ENCODE measurements around the gene CPZ.

Gene CPZ

DNA sequence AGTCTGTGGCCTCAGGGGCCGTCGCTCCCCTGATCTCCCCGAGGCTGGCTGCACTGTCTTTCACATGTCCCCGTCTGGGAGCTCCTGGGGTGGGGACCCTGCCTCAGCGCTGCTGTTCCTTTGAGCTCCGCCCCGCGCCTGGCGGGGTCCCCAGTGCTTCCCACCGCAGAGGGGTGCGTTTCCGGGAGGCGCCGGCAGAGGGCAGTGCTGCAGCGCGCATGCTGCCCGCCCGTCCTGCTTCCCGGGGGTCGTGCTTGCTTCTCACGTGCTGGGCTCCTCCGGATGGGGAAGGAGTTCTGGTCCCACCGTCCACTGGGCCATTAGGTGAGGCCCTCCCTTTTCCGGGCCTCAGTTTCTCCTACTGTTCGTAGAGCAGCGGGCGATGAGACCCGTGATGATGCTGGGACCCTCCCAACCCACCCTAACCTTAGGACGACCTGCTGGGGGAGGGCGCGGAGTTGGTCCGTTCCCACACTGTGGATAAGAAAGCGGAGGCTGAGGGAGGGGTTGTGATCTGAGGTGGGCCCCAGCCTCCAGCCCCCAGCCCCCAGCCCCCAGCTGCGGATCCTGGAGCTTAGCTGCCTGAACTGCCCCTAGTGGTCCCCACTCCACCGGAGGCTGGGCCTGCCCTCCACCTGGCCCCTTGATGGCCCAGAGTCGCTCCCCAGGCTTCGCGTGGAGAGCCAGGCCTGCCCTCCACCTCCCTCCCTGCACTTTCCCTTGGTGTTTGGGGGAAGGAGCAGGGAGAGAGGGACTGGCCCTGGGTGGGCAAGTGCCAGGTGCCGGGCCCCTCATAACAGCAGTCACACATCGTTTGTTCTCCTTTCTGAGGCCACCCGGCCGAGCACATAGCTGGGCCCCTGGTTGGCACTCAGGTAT lies 15.3 kb downstream of the CPZ start (continued):
- TF ChIP-seq, protein P1, sequence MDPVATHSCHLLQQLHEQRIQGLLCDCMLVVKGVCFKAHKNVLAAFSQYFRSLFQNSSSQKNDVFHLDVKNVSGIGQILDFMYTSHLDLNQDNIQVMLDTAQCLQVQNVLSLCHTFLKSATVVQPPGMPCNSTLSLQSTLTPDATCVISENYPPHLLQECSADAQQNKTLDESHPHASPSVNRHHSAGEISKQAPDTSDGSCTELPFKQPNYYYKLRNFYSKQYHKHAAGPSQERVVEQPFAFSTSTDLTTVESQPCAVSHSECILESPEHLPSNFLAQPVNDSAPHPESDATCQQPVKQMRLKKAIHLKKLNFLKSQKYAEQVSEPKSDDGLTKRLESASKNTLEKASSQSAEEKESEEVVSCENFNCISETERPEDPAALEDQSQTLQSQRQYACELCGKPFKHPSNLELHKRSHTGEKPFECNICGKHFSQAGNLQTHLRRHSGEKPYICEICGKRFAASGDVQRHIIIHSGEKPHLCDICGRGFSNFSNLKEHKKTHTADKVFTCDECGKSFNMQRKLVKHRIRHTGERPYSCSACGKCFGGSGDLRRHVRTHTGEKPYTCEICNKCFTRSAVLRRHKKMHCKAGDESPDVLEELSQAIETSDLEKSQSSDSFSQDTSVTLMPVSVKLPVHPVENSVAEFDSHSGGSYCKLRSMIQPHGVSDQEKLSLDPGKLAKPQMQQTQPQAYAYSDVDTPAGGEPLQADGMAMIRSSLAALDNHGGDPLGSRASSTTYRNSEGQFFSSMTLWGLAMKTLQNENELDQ (tag by site-specific recombination; IDR thresholded peaks at IDR 0.05; ENCODE audit: low read depth): no peak
- no peak for TF ChIP-seq ZNF433 (tag by site-specific recombination; IDR thresholded peaks at IDR 0.05; ENCODE audit: low read depth)
- no peak for TF ChIP-seq ZNF248 (tag by site-specific recombination; IDR thresholded peaks at IDR 0.05)
- TF ChIP-seq ZNF610 (tag by site-specific recombination; IDR thresholded peaks at IDR 0.05; ENCODE audit: borderline replicate concordance): no peak
- TF ChIP-seq, protein P2, sequence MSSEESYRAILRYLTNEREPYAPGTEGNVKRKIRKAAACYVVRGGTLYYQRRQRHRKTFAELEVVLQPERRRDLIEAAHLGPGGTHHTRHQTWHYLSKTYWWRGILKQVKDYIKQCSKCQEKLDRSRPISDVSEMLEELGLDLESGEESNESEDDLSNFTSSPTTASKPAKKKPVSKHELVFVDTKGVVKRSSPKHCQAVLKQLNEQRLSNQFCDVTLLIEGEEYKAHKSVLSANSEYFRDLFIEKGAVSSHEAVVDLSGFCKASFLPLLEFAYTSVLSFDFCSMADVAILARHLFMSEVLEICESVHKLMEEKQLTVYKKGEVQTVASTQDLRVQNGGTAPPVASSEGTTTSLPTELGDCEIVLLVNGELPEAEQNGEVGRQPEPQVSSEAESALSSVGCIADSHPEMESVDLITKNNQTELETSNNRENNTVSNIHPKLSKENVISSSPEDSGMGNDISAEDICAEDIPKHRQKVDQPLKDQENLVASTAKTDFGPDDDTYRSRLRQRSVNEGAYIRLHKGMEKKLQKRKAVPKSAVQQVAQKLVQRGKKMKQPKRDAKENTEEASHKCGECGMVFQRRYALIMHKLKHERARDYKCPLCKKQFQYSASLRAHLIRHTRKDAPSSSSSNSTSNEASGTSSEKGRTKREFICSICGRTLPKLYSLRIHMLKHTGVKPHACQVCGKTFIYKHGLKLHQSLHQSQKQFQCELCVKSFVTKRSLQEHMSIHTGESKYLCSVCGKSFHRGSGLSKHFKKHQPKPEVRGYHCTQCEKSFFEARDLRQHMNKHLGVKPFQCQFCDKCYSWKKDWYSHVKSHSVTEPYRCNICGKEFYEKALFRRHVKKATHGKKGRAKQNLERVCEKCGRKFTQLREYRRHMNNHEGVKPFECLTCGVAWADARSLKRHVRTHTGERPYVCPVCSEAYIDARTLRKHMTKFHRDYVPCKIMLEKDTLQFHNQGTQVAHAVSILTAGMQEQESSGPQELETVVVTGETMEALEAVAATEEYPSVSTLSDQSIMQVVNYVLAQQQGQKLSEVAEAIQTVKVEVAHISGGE (tag by site-specific recombination; conservative IDR thresholded peaks at IDR 0.05; ENCODE audit: low read depth): no peak

DNA sequence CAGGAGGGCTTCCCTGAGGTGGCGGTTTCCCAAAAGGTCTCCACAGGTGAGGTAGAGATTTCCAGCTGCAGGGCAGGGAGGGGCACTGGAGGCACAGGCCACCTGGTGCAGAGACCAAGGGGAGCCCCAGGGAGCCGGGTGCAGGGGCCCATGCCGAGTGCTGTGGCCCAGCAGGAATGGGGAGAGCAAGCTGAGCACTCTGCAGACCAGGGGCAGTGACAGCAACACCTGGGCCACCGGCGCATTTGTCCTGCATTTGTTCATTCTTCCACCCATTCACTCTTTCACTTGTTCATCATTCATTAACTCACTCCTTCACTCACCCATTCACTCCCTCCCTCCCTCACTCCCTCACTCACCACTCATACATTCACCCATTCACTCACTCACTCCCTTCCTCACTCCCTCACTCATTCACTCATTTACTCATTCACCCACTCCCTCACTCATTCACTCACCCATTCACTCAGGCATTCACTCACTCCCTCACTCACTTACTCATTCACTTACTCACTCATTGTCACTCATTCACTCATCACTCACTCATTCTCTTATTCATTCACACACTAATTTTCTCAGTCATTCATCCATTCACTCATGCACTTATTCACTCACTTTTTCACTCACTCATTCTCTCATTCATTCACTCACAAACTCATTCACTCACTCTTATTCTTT lies 16.3 kb downstream of the CPZ start:
- H3K4me3 ChIP-seq (ENCODE audit: low read depth, low read length): no peak overlapping the region
- ChIA-PET POLR2A (no interaction called here), CTCF (interaction anchor here (0.6 to 1.0 kb wide), 4 partner anchors 11 to 141 kb away, joined by 3 to 5 read pairs (median 3); no protein-coding TSS in a partner anchor)
- no peaks in the 10 kb centered on the region for H3K9me3 ChIP-seq (ENCODE audit: control insufficient read depth, insufficient read depth, low read depth, low read length)
- no peaks in the 10 kb centered on the region for H3K36me3 ChIP-seq (ENCODE audit: control insufficient read depth in 2 of 2, insufficient read depth in 1 of 2, low read length in 2 of 2)
- TF ChIP-seq ZSCAN16 (tag by site-specific recombination; IDR thresholded peaks at IDR 0.05): no peak
- peak; percentile 94 for TF ChIP-seq ZNF366 (tag by site-specific recombination; conservative IDR thresholded peaks at IDR 0.05)
- TF ChIP-seq, protein P3, sequence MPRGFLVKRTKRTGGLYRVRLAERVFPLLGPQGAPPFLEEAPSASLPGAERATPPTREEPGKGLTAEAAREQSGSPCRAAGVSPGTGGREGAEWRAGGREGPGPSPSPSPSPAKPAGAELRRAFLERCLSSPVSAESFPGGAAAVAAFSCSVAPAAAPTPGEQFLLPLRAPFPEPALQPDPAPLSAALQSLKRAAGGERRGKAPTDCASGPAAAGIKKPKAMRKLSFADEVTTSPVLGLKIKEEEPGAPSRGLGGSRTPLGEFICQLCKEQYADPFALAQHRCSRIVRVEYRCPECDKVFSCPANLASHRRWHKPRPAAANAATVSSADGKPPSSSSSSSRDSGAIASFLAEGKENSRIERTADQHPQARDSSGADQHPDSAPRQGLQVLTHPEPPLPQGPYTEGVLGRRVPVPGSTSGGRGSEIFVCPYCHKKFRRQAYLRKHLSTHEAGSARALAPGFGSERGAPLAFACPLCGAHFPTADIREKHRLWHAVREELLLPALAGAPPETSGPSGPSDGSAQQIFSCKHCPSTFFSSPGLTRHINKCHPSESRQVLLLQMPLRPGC (tag by site-specific recombination; IDR thresholded peaks at IDR 0.05): no peak
- peak; percentile 99 for TF ChIP-seq PRDM1 (tag by site-specific recombination; IDR thresholded peaks at IDR 0.05)
- TF ChIP-seq ZIC2 (tag by site-specific recombination; IDR thresholded peaks at IDR 0.05): peak; percentile 63
- TF ChIP-seq, protein P4, sequence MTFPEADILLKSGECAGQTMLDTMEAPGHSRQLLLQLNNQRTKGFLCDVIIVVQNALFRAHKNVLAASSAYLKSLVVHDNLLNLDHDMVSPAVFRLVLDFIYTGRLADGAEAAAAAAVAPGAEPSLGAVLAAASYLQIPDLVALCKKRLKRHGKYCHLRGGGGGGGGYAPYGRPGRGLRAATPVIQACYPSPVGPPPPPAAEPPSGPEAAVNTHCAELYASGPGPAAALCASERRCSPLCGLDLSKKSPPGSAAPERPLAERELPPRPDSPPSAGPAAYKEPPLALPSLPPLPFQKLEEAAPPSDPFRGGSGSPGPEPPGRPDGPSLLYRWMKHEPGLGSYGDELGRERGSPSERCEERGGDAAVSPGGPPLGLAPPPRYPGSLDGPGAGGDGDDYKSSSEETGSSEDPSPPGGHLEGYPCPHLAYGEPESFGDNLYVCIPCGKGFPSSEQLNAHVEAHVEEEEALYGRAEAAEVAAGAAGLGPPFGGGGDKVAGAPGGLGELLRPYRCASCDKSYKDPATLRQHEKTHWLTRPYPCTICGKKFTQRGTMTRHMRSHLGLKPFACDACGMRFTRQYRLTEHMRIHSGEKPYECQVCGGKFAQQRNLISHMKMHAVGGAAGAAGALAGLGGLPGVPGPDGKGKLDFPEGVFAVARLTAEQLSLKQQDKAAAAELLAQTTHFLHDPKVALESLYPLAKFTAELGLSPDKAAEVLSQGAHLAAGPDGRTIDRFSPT (tag by site-specific recombination; IDR thresholded peaks at IDR 0.05): no peak
- H3K27ac ChIP-seq (ENCODE audit: extremely low read depth, low read depth, low read length): no peak overlapping the region
- no peaks in the 10 kb centered on the region for H3K4me1 ChIP-seq (ENCODE audit: control insufficient read depth, insufficient read depth, low read length)

Data from HEK293 (cell line).